Type B pancreatic cell (in vitro differentiated cells): ENCODE measurements around the gene PERM1. TPM values are rescaled to one million over a fixed set of nuclear protein-coding genes. Genes with fewer than 3 reads are reported as not detected.
A peak's percentile ranks its signal among the peaks of the same experiment; 100 is the strongest.

Experiments
- DNase-seq: peaks from one replicate; pipeline ENCODE4 v3.0.0; 2021; ENCODE audit warnings: mixed read lengths; ENCODE audit not compliant: unreplicated experiment; ENCODE audit errors: extremely low spot score
- H3K27ac Mint-ChIP-seq: 2 replicates; pipeline ENCODE4 v1.8.0; 2021; ENCODE audit warnings: mild to moderate bottlenecking, mixed read lengths
- H3K27me3 Mint-ChIP-seq: 2 replicates; pipeline ENCODE4 v1.8.0; 2021; ENCODE audit warnings: mixed read lengths
- H3K36me3 Mint-ChIP-seq: 2 replicates; pipeline ENCODE4 v1.8.0; 2021; ENCODE audit warnings: mixed read lengths
- H3K4me1 Mint-ChIP-seq: one replicate; pipeline ENCODE4 v1.8.0; 2021; ENCODE audit warnings: mixed read lengths; ENCODE audit not compliant: unreplicated experiment
- H3K4me3 Mint-ChIP-seq: 2 replicates; pipeline ENCODE4 v1.8.0; 2021; ENCODE audit warnings: mild to moderate bottlenecking, mixed read lengths
- H3K9me3 Mint-ChIP-seq: 2 replicates; pipeline ENCODE4 v1.8.0; 2021; ENCODE audit warnings: mixed read lengths
- total RNA-seq: library from RNA; stranded (reverse); gene quantifications from 2 replicates; pipeline ENCODE4 v1.2.1, GENCODE V29; 2021; ENCODE audit warnings: low replicate concordance
- TF ChIP-seq, protein P1 (sequence below): fragments of 200-600 bp; sonication (generic); conservative IDR thresholded peaks from 2 replicates; pipeline ENCODE4 v1.5.0; 2021; ENCODE audit warnings: antibody characterized with exemption, mild to moderate bottlenecking

Gene PERM1
- total RNA-seq, 1 donor from 2014 or later = 0.34 TPM

DNA sequence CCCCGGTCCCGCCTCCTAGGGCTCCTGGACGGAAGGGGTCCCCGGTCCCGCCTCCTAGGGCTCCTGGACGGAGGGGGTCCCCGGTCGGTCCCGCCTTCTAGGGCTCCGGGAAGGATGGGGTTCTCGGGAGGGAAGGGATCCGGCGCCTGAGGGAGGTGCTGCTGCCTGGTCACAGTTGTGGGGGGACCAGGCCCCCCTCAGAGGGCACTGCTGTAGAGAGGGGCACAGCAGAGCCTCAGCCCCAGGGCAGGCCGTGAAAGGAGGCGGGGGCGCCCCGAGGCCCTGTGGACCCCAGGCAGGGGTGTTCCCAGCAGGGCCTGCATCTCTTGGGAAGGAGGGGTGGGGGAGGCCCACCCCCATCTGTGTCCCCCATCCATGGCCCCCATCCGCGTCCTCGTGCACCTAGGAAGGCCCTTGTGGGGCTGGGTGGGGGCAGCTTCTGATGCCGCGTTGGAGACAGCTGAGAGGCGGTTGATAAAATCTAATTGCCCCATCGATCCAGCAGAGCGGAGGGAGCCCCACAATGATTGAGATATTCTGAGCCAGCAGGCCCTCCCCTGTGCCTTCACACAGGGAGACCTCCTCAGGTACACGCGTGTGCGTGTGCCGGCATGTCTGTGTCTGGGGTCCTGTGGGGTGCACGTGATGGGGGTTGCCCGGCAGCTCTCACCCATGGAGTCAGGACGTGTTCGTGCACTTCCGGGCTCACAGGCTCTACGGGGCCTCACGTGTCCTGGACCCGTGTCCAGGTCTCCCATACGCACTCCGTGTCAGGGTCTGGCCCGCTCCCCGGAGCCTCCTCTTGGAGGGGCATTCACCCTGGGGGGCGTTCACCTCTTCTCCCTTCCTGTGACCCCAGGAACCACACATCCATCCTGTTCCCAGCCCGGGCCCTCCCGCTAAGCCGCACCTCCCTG, 45.3 kb downstream of the PERM1 start:
- Mint-ChIP-seq H3K27me3 (peaks cover 33% of the 10 kb centered on the region), H3K4me1 (peaks cover 16% of the 10 kb centered on the region), H3K9me3 (no peaks in the 10 kb centered on the region), H3K27ac (no peak overlapping the region), H3K4me3 (peak overlapping the region; percentile 28), H3K36me3 (no peaks in the 10 kb centered on the region)
- TF ChIP-seq, protein P1, sequence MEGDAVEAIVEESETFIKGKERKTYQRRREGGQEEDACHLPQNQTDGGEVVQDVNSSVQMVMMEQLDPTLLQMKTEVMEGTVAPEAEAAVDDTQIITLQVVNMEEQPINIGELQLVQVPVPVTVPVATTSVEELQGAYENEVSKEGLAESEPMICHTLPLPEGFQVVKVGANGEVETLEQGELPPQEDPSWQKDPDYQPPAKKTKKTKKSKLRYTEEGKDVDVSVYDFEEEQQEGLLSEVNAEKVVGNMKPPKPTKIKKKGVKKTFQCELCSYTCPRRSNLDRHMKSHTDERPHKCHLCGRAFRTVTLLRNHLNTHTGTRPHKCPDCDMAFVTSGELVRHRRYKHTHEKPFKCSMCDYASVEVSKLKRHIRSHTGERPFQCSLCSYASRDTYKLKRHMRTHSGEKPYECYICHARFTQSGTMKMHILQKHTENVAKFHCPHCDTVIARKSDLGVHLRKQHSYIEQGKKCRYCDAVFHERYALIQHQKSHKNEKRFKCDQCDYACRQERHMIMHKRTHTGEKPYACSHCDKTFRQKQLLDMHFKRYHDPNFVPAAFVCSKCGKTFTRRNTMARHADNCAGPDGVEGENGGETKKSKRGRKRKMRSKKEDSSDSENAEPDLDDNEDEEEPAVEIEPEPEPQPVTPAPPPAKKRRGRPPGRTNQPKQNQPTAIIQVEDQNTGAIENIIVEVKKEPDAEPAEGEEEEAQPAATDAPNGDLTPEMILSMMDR = no peak
- no peak for DNase-seq

DNA sequence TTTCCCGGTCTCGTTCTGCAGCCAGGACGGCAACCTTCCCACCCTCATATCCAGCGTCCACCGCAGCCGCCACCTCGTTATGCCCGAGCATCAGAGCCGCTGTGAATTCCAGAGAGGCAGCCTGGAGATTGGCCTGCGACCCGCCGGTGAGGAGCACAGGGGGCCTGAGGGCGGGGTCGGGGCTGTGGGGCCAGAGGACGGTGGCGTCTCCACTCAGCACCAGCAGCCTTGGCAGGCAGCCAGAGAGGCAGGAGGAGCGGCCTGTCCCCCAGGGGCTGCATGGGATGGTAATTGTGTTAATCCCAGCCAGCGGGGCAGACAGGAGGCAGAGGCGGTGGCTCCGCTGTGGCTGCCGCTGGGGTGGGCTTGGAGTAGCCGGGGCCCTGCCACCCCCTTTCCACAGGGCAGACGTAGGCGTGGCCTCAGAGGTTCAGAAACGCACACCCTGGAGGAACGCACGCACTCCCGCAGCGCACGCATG, 46.1 kb downstream of the PERM1 start:
- Mint-ChIP-seq H3K4me3 (peak overlapping the region; percentile 54), H3K36me3 (no peaks in the 10 kb centered on the region), H3K9me3 (no peaks in the 10 kb centered on the region), H3K4me1 (peaks cover 21% of the 10 kb centered on the region), H3K27ac (no peak overlapping the region), H3K27me3 (peaks cover 35% of the 10 kb centered on the region)
- peak; percentile 86 for DNase-seq
- TF ChIP-seq, protein P1 = no peak

DNA sequence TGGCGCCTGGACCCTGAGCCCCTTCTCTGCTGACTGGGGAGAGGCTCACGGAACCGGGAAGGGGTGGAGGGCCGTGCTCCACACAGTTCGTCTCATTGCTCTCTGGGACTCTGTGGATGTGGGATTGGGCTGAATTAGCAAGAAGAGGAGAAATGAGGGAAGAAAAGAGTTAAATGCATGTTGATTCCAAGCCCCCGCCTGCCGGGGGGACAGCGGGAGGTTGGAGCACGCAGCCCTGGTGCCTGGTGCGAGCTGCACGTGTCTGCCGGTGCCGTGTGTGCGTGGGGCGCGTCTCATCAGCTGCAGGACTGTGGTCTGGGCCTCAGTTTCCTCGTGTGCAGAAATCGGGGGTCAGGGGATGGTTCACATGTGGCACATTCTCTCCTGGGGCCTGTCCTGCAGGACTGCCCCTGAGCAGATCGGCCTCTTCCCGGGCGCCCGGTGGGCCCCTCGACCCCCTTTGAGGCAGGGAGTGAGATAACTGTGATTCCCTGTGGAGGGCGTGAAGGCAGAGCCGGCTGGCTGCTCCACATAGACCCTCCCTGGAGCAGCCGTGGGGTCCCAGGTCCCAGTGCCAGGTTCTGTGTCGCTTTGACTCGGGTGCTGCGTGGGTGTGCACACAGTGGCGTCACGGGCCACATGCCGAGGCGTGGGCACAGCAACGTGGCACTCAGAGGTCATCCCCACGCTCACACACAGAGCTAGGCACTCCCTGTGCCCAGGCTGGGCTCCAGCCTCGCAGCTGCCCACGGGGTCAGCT, 46.7 kb downstream of the PERM1 start:
- peak overlapping the region; percentile 54 for H3K4me3 Mint-ChIP-seq
- H3K27me3 Mint-ChIP-seq = peaks cover 35% of the 10 kb centered on the region
- peaks cover 21% of the 10 kb centered on the region for H3K4me1 Mint-ChIP-seq
- peak overlapping the region; percentile 68 for H3K27ac Mint-ChIP-seq
- TF ChIP-seq, protein P1 = no peak
- H3K9me3 Mint-ChIP-seq = no peaks in the 10 kb centered on the region
- H3K36me3 Mint-ChIP-seq = no peaks in the 10 kb centered on the region
- DNase-seq = no peak

DNA sequence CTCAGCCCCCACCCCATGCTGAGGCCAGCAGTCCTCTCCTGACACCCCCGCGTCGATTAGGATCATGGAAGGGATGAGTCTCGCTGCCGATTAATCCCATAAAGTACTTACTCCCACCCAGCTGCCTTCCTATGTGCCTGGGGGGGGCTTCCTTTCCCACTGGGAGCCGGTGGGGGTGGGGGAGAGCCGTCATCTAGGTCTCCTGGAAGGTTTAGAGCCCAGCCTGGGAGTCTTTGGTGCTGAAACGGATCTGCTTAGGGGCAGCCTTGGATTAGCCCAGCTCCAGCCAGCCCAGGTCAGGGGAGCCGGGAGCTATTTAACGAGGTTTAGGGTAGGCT, 48.3 kb downstream of the PERM1 start:
- DNase-seq = no peak
- H3K36me3 Mint-ChIP-seq = no peaks in the 10 kb centered on the region
- TF ChIP-seq, protein P1 = no peak
- peaks cover 41% of the 10 kb centered on the region for H3K27me3 Mint-ChIP-seq
- H3K4me1 Mint-ChIP-seq = peaks cover 21% of the 10 kb centered on the region
- no peak overlapping the region for H3K4me3 Mint-ChIP-seq
- no peaks in the 10 kb centered on the region for H3K9me3 Mint-ChIP-seq
- H3K27ac Mint-ChIP-seq = no peak overlapping the region

DNA sequence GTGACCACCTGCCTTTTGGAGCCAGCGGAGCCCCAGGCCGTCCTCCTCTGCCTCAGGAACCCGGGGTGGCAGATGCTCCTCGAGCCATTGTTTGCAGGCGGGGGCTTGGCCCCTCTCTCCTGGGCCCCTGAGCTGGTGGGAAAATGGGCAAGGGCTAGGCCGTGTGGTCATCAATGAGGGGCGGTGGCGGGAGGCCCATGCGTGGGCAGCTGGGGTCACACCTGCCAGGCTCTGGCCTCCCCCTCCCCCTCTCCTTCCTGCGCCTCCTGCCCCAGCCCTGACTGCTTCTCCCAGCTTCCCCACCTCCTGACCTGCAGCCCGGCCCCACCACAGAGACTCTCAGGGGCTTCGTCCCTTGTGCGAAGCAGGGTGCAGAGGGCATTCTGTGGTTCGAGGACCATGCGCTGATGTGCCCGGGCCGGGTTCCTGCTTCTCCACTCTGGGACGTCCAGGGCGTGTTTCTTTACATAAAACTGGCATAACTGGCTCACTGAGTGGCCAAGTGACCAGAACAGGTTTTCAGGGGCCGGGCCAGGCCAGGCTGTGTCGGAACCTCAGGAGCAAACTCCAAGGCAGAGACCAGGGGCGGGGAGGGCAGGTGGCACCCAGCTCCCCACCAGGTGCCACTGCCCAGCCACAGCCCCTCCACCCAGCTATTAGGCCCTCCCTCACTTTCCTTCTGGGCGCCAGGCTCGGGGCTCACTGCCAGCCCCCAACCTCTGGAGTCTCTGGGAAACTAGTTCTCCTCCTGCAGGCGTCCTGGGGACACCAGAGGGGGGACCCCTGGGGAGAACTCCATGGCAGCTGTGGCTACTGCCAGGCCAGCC, 48.9 kb downstream of the PERM1 start:
- Mint-ChIP-seq H3K27ac (no peak overlapping the region), H3K27me3 (peaks cover 37% of the 10 kb centered on the region), H3K9me3 (no peaks in the 10 kb centered on the region), H3K4me3 (peak overlapping the region; percentile 47), H3K4me1 (peaks cover 16% of the 10 kb centered on the region), H3K36me3 (no peaks in the 10 kb centered on the region)
- no peak for DNase-seq
- TF ChIP-seq, protein P1 = no peak
